Fibroblast of the conjunctiva (primary cell): ENCODE data around the gene LHX2.

Experiments
- DNase-seq: peaks from one replicate; pipeline ENCODE4 v3.0.0-alpha.2; 2010; ENCODE audit warnings: low read depth

LHX2 gene

DNA sequence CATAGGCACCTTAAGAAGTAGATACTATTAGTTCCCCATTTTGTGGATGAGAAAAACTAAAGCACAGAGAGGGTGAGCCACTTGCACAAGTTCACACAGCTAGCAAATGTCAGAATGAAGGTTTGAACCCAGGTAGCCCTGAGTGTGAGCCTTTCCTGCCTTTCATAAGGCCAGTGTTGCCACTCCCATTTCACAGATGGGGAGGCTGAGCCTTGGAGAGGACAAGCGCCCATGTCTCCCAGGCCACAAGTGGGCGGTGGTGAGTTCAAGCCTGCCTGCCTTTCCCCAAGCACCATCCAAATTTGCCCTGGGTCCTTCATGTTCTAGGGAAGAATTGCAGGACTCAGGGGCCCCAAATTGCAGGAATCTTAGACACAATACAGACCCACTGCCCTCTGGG lies 50.6 kb downstream of the LHX2 start:
- DNase-seq, result no peak

DNA sequence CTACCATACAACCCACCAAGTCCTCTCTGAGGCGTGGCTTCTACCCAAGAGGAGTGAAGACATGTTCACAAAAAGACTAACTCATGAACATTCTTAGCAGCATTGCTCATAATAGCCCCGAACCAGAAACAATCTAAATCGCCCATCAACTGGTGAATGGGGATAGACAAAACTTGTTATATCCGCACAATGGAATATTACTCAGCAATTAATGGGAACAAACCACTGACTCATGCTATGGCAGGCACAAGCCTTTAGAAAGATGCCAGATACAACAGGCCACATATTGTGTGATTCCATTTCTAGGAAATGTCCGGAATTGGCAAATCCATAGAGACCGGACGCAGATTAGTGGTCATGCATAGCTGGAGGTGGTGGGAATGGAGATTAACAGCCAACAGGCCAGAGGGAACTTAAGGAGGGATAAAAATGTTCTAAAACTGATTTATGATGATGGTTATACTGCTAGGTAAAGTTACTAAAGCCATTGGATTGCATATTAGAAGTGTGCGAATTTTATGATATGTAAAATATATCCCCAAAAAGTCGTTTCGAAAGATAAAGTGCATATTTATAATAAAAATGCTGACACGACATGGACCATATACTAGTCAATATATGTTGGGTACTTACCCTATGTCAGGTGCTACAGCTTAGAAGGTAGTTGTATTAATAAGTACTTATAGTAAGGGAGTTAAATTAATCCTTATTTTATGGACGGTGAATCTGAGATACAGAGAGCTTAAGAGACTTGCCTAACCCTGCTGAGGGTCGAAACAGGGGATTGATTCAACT lies 55.4 kb downstream of the LHX2 start:
- no peak for DNase-seq

DNA sequence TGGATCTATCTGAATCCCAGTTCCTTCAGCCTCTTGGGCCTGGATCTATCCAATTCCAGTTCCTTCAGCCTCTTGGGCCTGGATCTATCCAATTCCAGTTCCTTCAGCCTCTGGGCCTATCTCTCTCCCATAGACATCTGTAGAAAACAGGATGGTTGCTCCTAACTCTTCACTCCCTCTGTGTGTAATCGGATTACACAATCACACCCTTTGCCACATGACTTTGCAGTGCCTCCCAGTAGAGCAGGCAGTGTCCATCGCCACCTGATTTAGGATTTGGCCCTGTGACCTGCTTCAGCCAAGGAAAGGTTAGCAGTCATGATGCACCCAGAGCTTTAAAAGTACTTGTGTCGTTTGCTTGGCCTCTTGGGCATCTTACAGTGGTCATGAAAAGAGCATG lies 56.7 kb downstream of the LHX2 start:
- no peak for DNase-seq

DNA sequence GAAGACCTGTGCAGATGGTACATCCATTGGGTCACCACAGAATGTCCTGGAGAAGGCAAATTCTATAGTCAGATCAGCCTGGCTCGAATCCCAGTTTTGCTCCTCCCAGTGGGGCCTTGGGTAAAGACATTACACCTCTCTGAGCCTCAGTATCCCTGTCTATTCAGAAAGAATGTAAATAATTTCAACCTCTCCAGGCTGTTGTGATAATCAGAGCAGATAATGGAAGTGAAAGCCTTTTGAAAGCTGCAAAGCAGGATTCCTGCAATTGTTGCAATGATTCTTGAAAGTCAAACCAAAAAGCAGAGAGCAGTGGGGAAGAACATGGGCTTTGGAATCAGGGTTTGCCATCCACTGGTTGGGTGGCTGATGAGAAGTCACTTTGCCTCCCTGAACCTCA lies 63.2 kb downstream of the LHX2 start:
- DNase-seq, result no peak

DNA sequence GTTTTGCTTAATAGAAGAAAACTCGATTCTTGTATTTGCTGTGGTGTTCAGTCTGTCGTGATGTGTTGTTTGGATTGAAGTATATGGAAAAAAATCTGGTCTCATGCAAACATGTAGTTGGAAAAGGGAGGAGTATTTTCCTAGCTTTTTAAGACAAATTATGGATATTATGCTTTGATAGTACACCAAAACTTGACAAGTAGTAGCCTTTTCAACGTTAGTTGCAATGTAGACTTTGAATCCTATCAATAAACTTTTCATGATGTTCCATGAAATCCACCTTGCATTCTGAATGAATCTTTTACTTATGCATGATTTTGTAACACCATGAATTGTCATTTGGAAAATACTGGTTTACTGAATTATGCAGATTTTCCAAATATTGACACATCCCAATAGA lies 64.2 kb downstream of the LHX2 start:
- DNase-seq, result no peak

DNA sequence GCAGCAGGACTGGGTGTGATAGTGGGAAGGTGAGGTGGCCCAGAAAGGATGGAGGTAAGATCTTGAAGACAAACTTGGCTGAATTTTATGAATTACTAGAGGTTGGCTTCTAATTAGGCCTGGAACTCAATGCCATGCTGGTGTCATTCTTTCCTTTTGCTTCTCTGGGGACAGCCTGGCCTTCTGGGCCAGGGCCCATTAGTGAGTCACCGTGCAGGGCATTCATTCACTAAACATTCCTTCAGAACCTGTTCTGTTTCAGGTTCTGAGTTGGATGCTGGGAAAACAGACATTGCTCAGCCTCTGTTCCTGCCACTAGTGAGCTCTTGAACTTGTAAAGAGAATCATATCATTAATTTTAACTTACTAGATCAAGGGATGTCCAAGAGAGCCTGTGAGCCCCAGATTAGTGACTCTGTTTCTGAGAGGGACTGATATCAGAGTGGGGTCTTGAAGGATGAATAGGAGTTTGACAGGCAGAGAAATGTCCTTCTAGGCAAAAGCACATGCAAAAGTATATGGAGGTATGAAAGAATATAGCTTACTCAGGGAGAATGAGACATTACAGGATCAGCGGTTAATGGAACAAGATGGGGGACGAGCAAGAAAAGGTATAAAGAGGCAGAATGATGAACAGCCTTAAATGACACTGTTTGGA lies 66.5 kb downstream of the LHX2 start:
- no peak for DNase-seq

DNA sequence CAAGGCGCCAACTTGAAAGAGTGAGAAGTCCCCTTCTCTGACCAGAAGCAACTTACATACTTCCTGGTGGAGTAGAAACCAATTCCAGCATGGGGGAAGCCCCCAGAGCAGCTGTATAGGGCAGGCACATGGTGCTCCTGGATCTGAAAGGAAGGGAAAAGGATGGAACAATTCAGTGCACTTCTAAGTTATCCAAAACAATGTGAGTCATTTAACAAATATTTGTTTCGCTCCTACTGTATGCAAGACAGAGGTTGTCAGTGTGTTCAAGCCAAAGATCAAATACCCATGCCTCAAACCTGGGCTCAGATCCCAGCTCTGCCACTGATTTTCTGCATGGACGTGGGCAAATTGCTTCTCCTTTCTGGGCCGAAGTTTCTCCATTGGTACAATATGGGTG lies 67.1 kb downstream of the LHX2 start:
- peak; percentile 56 for DNase-seq

DNA sequence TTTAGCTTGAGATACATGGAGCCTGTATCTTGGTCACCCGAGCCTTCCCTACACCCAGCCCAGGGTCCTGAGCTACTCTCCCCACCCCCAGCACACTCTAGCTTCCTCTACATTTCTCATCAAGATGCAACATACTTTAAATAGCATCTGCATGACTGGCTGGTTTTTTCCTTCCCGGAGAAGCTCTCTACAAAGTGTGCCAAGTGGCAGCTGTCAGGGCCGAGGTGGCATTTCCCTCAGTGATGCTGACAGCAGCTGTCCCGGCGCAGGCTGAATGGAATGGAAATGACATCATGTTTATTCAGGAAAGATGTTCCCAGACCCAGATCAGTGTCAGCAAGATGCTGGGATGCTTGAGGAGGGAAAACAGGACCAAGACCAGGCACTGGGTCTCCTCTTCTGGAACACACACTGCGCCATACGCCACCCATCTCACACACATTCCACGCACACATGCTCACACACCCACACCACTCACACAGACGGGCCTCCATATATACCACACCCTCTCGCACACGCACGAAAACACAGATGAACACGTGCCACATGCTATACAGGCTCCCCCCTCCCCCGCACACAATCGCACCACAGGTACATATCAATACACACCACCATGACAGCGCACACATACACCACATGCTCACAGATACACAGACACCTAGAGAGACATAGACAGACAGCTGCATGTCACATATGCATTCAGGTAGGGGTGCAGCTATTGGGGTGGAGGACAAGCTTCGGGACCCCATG lies 67.8 kb downstream of the LHX2 start:
- no peak for DNase-seq

DNA sequence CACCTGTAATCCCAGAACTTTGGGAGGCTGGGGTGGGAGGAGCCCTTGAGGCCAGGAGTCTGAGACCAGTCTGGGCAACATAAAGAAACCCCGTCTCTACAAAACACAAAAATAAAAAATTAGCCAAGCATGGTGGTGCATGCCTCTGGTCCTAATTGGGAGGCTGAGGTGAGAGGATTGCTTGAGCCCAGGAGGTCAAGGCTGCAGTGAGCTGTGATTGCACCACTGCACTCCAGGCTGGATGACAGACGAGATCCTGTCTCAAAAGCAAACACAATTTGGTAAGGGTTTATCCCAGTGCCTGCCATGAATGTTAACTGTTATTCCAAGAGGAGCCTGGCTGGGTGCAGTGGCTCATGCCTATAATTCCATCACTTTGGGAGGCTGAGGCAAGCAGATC lies 71.1 kb downstream of the LHX2 start:
- DNase-seq, result no peak
